A549 (cell line): ENCODE measurements around the gene MAP4K4. TPM values are rescaled to one million over a fixed set of nuclear protein-coding genes. Genes with fewer than 3 reads are reported as not detected.

Source experiments
- ATAC-seq, 2 experiments: fragments of 200-7000 bp in 1 of 2; fragments of >200 bp in 1 of 2; cut with Nextera tagmentation in 1 of 2; cut with Tn5 transposase in 1 of 2; 3 replicates each; pipeline versions ENCODE4 v1.8.0 to v1.9.1; 2018 to 2020; ENCODE audit warnings: mild to moderate bottlenecking in 1 of 2, moderate library complexity in 1 of 2
- CTCF ChIA-PET: fragments of 300-600 bp; sonication (Branson Sonifier 250); formaldehyde crosslinking; extraction: SDS; loops from one replicate; lab custom pipeline; 2021; ENCODE audit warnings: antibody characterized with exemption, inconsistent platforms; lab: Yijun Ruan, JAX
- POLR2A ChIA-PET: fragments of 350-600 bp; formaldehyde crosslinking; extraction: SDS; loops from one replicate; lab custom pipeline; 2021; ENCODE audit warnings: antibody characterized with exemption, inconsistent platforms; lab: Yijun Ruan, JAX
- DNase-seq, 2 experiments: peaks; one replicate each; pipeline versions ENCODE4 v3.0.0 to v3.0.0-alpha.2; 2011 to 2016; ENCODE audit warnings: low read depth in 1 of 2, low spot score in 1 of 2
- FAIRE-seq: peaks from 2 replicates; lab custom pipeline; 2011; peaks lifted over from hg19 to GRCh38; lab: Jason Lieb, UNC
- H3K27ac ChIP-seq, 2 experiments: fragments of >200 bp; sonication (Bioruptor Twin); formaldehyde crosslinking; 3 replicates each; pipeline ENCODE4 v1.5.1; 2016 to 2017
- H3K4me1 ChIP-seq: fragments of >200 bp; sonication (Bioruptor Twin); formaldehyde crosslinking; 3 replicates; pipeline ENCODE4 v1.6.1; 2016
- H3K4me2 ChIP-seq: fragments of >200 bp; sonication (Bioruptor Twin); formaldehyde crosslinking; 3 replicates; pipeline ENCODE4 v1.6.1; 2016
- H3K4me3 ChIP-seq: fragments of >200 bp; sonication (Bioruptor Twin); formaldehyde crosslinking; 3 replicates; pipeline ENCODE4 v1.5.1; 2016
- H3K9me3 ChIP-seq: fragments of >200 bp; sonication (Bioruptor Twin); formaldehyde crosslinking; 3 replicates; pipeline ENCODE4 v1.6.1; 2016
- ATOH8 ChIP-seq: fragments of 250-450 bp; sonication (Bioruptor Pico); IDR thresholded peaks from 2 replicates; pipeline ENCODE4 v1.5.0; 2020; ENCODE audit warnings: low read depth, mild to moderate bottlenecking, moderate library complexity
- CBX2 ChIP-seq: fragments of 200-600 bp; sonication (generic); IDR thresholded peaks from 2 replicates; pipeline ENCODE4 v1.6.1; 2016; ENCODE audit warnings: low read depth, mild to moderate bottlenecking, borderline replicate concordance
- CHD2 ChIP-seq: fragments of 150-350 bp; IDR thresholded peaks from 2 replicates; pipeline ENCODE4 v1.6.1; 2014; ENCODE audit warnings: low read length; ENCODE audit not compliant: partially characterized antibody
- EHF ChIP-seq: fragments of 250-450 bp; sonication (Bioruptor Pico); IDR thresholded peaks from 2 replicates; pipeline ENCODE4 v1.5.0; 2020; ENCODE audit warnings: mild to moderate bottlenecking
- EHMT2 ChIP-seq: fragments of 200-600 bp; sonication (generic); IDR thresholded peaks from 2 replicates; pipeline ENCODE4 v1.6.1; 2016; ENCODE audit warnings: antibody characterized with exemption, low read depth, mild to moderate bottlenecking, moderate library complexity
- HES2 ChIP-seq: fragments of >200 bp; sonication (Bioruptor Twin); formaldehyde crosslinking; IDR thresholded peaks from 2 replicates; pipeline ENCODE4 v1.6.1; 2016
- KDM1A ChIP-seq: fragments of 200-600 bp; sonication (generic); IDR thresholded peaks from 2 replicates; pipeline ENCODE4 v1.6.1; 2016; ENCODE audit warnings: low read depth, mild to moderate bottlenecking
- MAFK ChIP-seq: fragments of 450-650 bp; IDR thresholded peaks from 2 replicates; pipeline ENCODE4 v1.6.1; 2014; ENCODE audit not compliant: partially characterized antibody
- MAX ChIP-seq: IDR thresholded peaks from 2 replicates; pipeline ENCODE4 v1.6.1; 2012
- PBX3 ChIP-seq: IDR thresholded peaks from 2 replicates; pipeline ENCODE4 v1.6.1; 2012
- POLR2A ChIP-seq: IDR thresholded peaks from 2 replicates; pipeline ENCODE4 v1.6.1; 2012; ENCODE audit warnings: mild to moderate bottlenecking, low read length
- RAD21 ChIP-seq, 2 experiments: fragments of >200 bp in 1 of 2; sonication (Bioruptor Twin) in 1 of 2; formaldehyde crosslinking in 1 of 2; IDR thresholded peaks in 1 of 2; conservative IDR thresholded peaks in 1 of 2; 2 replicates in 1 of 2; 3 replicates in 1 of 2; pipeline ENCODE4 v1.6.1; 2012 to 2018; ENCODE audit warnings: inconsistent platforms in 1 of 2
- RARB ChIP-seq: fragments of 250-450 bp; sonication (Bioruptor Pico); IDR thresholded peaks from 2 replicates; pipeline ENCODE4 v1.8.0; 2021; ENCODE audit warnings: mild to moderate bottlenecking, moderate library complexity
- RFX5 ChIP-seq: fragments of 450-650 bp; IDR thresholded peaks from 2 replicates; pipeline ENCODE4 v1.7.1; 2014; ENCODE audit warnings: antibody characterized with exemption, mild to moderate bottlenecking, moderate library complexity
- SREBF2 ChIP-seq: fragments of 450-650 bp; IDR thresholded peaks from 2 replicates; pipeline ENCODE4 v1.6.1; 2014; ENCODE audit warnings: mild to moderate bottlenecking, moderate library complexity
- USF2 ChIP-seq: fragments of 450-650 bp; IDR thresholded peaks from 2 replicates; pipeline ENCODE4 v1.6.1; 2014; ENCODE audit warnings: antibody characterized with exemption
- ZC3H11A ChIP-seq: fragments of 450-650 bp; IDR thresholded peaks from 2 replicates; pipeline ENCODE4 v1.6.1; 2014; ENCODE audit warnings: antibody characterized with exemption, mild to moderate bottlenecking
- ZFP36 ChIP-seq: fragments of 450-650 bp; IDR thresholded peaks from 2 replicates; pipeline ENCODE4 v1.6.1; 2014; ENCODE audit warnings: borderline replicate concordance; ENCODE audit not compliant: partially characterized antibody
- ZSCAN20 ChIP-seq: fragments of 250-450 bp; sonication (Bioruptor Pico); IDR thresholded peaks from 2 replicates; pipeline ENCODE4 v1.8.0; 2022; ENCODE audit warnings: mild to moderate bottlenecking, moderate library complexity
- WGBS: methylation state at CpG from one replicate; pipeline ENCODE4 v1.1.6; 2017; ENCODE audit errors: missing lambda C conversion rate; 5-methylcytosine and 5-hydroxymethylcytosine counted together
- polyA plus RNA-seq, 4 experiments: library from polyadenylated mRNA; depleted of rRNA in 3 of 4; stranded (reverse); fragments of >200 nt; fragmentation: RNase III in 1 of 4; extraction: RNeasy Plus Mini Kit Qiagen cat#74134 plus additional on column Dnase treatment in 1 of 4; gene quantifications; 2 replicates in 3 of 4; 3 replicates in 1 of 4; pipeline ENCODE4 v1.2.3, GENCODE V29; 2011 to 2017

MAP4K4 gene
- polyA plus RNA-seq, 2 of the 4 experiments (the other 2 are of a cell fraction), result 61.9 to 82.2 TPM

GRCh38 chr2:101850450-101850849 lies 152.9 kb downstream of the MAP4K4 start:
- Histone ChIP-seq H3K4me3 (no peak overlapping the region), H3K4me2 (no peak overlapping the region), H3K4me1 (0 out of 3 replicates have a peak, but pooled peaks cover 6% of the 10 kb centered on the region), H3K27ac (no peak overlapping the region), H3K9me3 (no peaks in the 10 kb centered on the region)
- FAIRE-seq (no peak), ATAC-seq (no peak), DNase-seq (no peak)
- ChIA-PET POLR2A (no interaction called here), CTCF (interaction anchor here (1.0 to 1.6 kb wide), 3 partner anchors 10 to 506 kb away, joined by 3 to 7 read pairs (median 3); no protein-coding TSS in a partner anchor)
- 93% methylated on average over 2 of the region's 2 CpGs for WGBS
- TF ChIP-seq ZSCAN20 (no peak), MAX (no peak)

- no peak overlapping the region for H3K4me2 ChIP-seq
- 0 out of 3 replicates have a peak, but pooled peaks cover 6% of the 10 kb centered on the region for H3K4me1 ChIP-seq
- no peak overlapping the region for H3K4me3 ChIP-seq
- ATAC-seq (no peak), FAIRE-seq (no peak), DNase-seq (no peak)
- no peaks in the 10 kb centered on the region for H3K9me3 ChIP-seq
- TF ChIP-seq POLR2A (no peak), ATOH8 (CRISPR knock-in tag) (no peak), RAD21 (conservative IDR thresholded peaks at IDR 0.05 in 1 of 2, IDR thresholded peaks at IDR 0.05 in 1 of 2) (no peak), CHD2 (no peak), ZFP36 (no peak), EHMT2 (no peak), MAX (no peak), RARB (no peak), KDM1A (no peak), ZSCAN20 (no peak), EHF (CRISPR knock-in tag) (no peak), USF2 (no peak), HES2 (no peak)
- no peak overlapping the region for H3K27ac ChIP-seq
- 91% methylated on average over 2 of the region's 2 CpGs for WGBS
- ChIA-PET CTCF (interaction anchor here (1.1 to 1.6 kb wide), 3 partner anchors 9 to 20 kb away, joined by 3 to 7 read pairs (median 3); no protein-coding TSS in a partner anchor), POLR2A (no interaction called here)
Observed at GRCh38 chr2:101850991-101851390, 153.5 kb downstream of the MAP4K4 start.

GRCh38 chr2:101852824-101853223 lies 155.3 kb downstream of the MAP4K4 start:
- FAIRE-seq (no peak), DNase-seq (no peak), ATAC-seq (no peak)
- Histone ChIP-seq H3K4me1 (peaks cover 9% of the 10 kb centered on the region; the same call in 1 of the 3 replicates), H3K27ac (no peak overlapping the region), H3K9me3 (no peaks in the 10 kb centered on the region), H3K4me3 (no peak overlapping the region), H3K4me2 (no peak overlapping the region)
- CTCF ChIA-PET, result no interaction called here
- POLR2A ChIA-PET, result no interaction called here
- 89% methylated on average over 2 of the region's 2 CpGs for WGBS
- TF ChIP-seq ZC3H11A, result no peak
- TF ChIP-seq EHMT2, result no peak
- TF ChIP-seq RFX5, result no peak
- TF ChIP-seq SREBF2, result no peak
- TF ChIP-seq CBX2, result no peak
- no peak for TF ChIP-seq PBX3
- no peak for TF ChIP-seq MAFK
